Measurements from ENCODE around the gene FOXD3. TPM values are rescaled to one million over a fixed set of nuclear protein-coding genes. Genes with fewer than 3 reads are reported as not detected.

Gene FOXD3
- total and polyA plus RNA-seq, 3 donors from 2014 or later: 0.37 to 3.5 (median 0.69) TPM

- peak overlapping the region; percentile 21 to 48 for H3K4me3 ChIP-seq
- TF ChIP-seq POLR2A (IDR thresholded peaks at IDR 0.05): no peak
- intact Hi-C loops (cut with DNase I; ENCODE audit: low total_unique reads): no loop called here
- H3K27me3 ChIP-seq: no peaks in the 10 kb centered on the region
- no peak for DNase-seq
- no peak overlapping the region for H3K27ac ChIP-seq
- H3K4me1 ChIP-seq: peaks cover 14% of the 10 kb centered on the region
- WGBS, 2 donors: 8 to 16% methylated on average over 27 to 70 of the region's 114 CpGs
- H3K36me3 ChIP-seq (ENCODE audit: low read depth, missing control alignments): no peaks in the 10 kb centered on the region
- no peaks in the 10 kb centered on the region for H3K9me3 ChIP-seq
These were observed 1.8 kb downstream of the FOXD3 start for GRCh38 chr1:63323865-63324778.

- 14 to 26% methylated on average over 7 of the region's 7 CpGs for WGBS, 2 donors
- Histone ChIP-seq H3K4me3 (peak overlapping the region; percentile 21 to 48), H3K36me3 (ENCODE audit: low read depth, missing control alignments) (no peaks in the 10 kb centered on the region), H3K4me1 (peaks cover 12% of the 10 kb centered on the region), H3K27ac (no peak overlapping the region), H3K27me3 (no peaks in the 10 kb centered on the region), H3K9me3 (no peaks in the 10 kb centered on the region)
- TF ChIP-seq POLR2A (IDR thresholded peaks at IDR 0.05) (no peak), CTCF (IDR thresholded peaks at IDR 0.05) (no peak)
- DNase-seq: no peak
- intact Hi-C loops (cut with DNase I; ENCODE audit: low total_unique reads): no loop called here
These were observed 2.4 kb downstream of the FOXD3 start for GRCh38 chr1:63324779-63325119.

GRCh38 chr1:63325279-63325985 lies 3.1 kb downstream of the FOXD3 start:
- WGBS, 2 donors: 15 to 31% methylated on average over 2 of the region's 2 CpGs
- no peak overlapping the region for H3K27ac ChIP-seq
- no peak for DNase-seq
- intact Hi-C loops (cut with DNase I; ENCODE audit: low total_unique reads): no loop called here
- no peaks in the 10 kb centered on the region for H3K27me3 ChIP-seq
- H3K4me3 ChIP-seq: no peak overlapping the region
- H3K4me1 ChIP-seq: peaks cover 7% of the 10 kb centered on the region
- TF ChIP-seq CTCF (IDR thresholded peaks at IDR 0.05): no peak
- no peak for TF ChIP-seq POLR2A (IDR thresholded peaks at IDR 0.05)
- no peaks in the 10 kb centered on the region for H3K9me3 ChIP-seq
- no peaks in the 10 kb centered on the region for H3K36me3 ChIP-seq (ENCODE audit: low read depth, missing control alignments)

- Histone ChIP-seq H3K27me3 (no peaks in the 10 kb centered on the region), H3K36me3 (ENCODE audit: low read depth, missing control alignments) (no peaks in the 10 kb centered on the region), H3K4me3 (no peak overlapping the region), H3K4me1 (peaks cover 7% of the 10 kb centered on the region), H3K9me3 (no peaks in the 10 kb centered on the region), H3K27ac (no peak overlapping the region)
- no peak for TF ChIP-seq POLR2A (IDR thresholded peaks at IDR 0.05)
- TF ChIP-seq CTCF (IDR thresholded peaks at IDR 0.05): no peak
- DNase-seq: no peak
- intact Hi-C loops (cut with DNase I; ENCODE audit: low total_unique reads): no loop called here
- WGBS, 2 donors: 15 to 17% methylated on average over 20 of the region's 20 CpGs
These were observed 3.7 kb downstream of the FOXD3 start for GRCh38 chr1:63326106-63326472.
